GM18873 (cell line): Measurements from ENCODE around the gene NOP16.
"Not testable (repeated sequence)": the region's sequence is repeated elsewhere in the genome, so short reads cannot be mapped to it uniquely, and the experiment has no call there.

ENCODE experiments used
- ATAC-seq: cut with Tn5 transposase; IDR thresholded peaks from one replicate; pipeline ENCODE4 v1.9.1; 2021; ENCODE audit warnings: mild to moderate bottlenecking, moderate library complexity, moderate number of reproducible peaks; ENCODE audit not compliant: unreplicated experiment, low FRiP score

The NOP16 gene

GRCh38 chr5:176410486-176411180 lies 22.2 kb upstream of the NOP16 start:
- ATAC-seq = no peak

- no peak for ATAC-seq
These were observed 21.4 kb upstream of the NOP16 start for GRCh38 chr5:176409765-176410164.

- no peak for ATAC-seq
These were observed 20.2 kb upstream of the NOP16 start for GRCh38 chr5:176408590-176408989.

- ATAC-seq = not testable (repeated sequence)
These were observed 19.8 kb upstream of the NOP16 start for GRCh38 chr5:176408252-176408573.

- no peak for ATAC-seq
These were observed 19.3 kb upstream of the NOP16 start for GRCh38 chr5:176407456-176408251.

GRCh38 chr5:176406436-176407052 lies 18.1 kb upstream of the NOP16 start:
- ATAC-seq = no peak

- no peak for ATAC-seq
These were observed 17.4 kb upstream of the NOP16 start for GRCh38 chr5:176405656-176406435.

- ATAC-seq = no peak
These were observed 13.1 kb upstream of the NOP16 start for GRCh38 chr5:176401281-176402205.

GRCh38 chr5:176400382-176401156 lies 12.2 kb upstream of the NOP16 start:
- no peak for ATAC-seq

- no peak for ATAC-seq
These were observed 9.5 kb upstream of the NOP16 start for GRCh38 chr5:176397736-176398420.

- ATAC-seq = no peak
These were observed 7.9 kb upstream of the NOP16 start for GRCh38 chr5:176396330-176396729.

- no peak for ATAC-seq
These were observed 6.7 kb upstream of the NOP16 start for GRCh38 chr5:176394881-176395675.

GRCh38 chr5:176394096-176394495 lies 5.7 kb upstream of the NOP16 start:
- ATAC-seq = no peak

GRCh38 chr5:176392526-176392925 lies 4.1 kb upstream of the NOP16 start:
- ATAC-seq = no peak

- no peak for ATAC-seq
These were observed 3.6 kb upstream of the NOP16 start for GRCh38 chr5:176391999-176392398.

- ATAC-seq = no peak
These were observed 3.1 kb upstream of the NOP16 start for GRCh38 chr5:176391479-176391878.
